Astrocyte (in vitro differentiated cells and primary cell): ENCODE data around the gene FAM222A.

Source experiments
- EZH2 ChIP-seq: IDR thresholded peaks from 2 replicates; pipeline ENCODE4 v1.6.1; 2012; ENCODE audit warnings: mild to moderate bottlenecking, low read length, inconsistent platforms; ENCODE audit not compliant: insufficient read depth
- TF ChIP-seq, protein P1 (sequence below): IDR thresholded peaks from 2 replicates; pipeline ENCODE4 v1.5.1; 2011; ENCODE audit warnings: low read depth, mild to moderate bottlenecking, inconsistent platforms, low read length, moderate library complexity; ENCODE audit not compliant: insufficient read depth

DNA sequence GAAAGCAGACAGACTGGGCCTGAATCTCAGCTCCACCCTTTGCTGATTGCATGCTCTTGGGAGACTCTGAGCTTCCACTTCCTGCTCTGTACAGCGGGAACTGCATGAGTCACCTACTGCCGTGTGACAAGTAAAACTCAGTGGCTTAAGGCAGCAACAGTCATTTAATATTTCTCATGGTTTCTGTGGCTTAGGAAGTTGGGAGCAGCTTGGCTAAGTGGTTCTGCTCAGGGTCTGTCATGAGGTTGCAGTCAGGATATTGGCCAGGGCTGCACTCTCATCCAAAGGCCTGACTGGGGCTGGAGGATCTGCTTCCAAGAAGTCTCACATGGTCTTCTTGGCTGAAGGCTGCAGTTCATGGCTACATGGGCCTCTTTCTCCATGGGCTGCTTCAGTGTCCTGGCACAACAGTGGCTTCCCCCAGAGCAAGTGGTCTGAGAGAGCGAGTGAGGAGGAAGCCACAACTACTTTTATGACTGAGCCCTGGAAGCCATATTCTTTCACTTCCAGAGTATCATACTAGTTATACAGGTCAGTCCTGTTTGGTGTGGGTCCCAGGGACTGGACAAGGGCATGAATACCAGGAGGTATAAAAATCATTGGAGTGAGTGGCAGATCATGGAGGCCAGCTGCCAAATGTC lies 49.7 kb downstream of the FAM222A start:
- TF ChIP-seq, protein P1, sequence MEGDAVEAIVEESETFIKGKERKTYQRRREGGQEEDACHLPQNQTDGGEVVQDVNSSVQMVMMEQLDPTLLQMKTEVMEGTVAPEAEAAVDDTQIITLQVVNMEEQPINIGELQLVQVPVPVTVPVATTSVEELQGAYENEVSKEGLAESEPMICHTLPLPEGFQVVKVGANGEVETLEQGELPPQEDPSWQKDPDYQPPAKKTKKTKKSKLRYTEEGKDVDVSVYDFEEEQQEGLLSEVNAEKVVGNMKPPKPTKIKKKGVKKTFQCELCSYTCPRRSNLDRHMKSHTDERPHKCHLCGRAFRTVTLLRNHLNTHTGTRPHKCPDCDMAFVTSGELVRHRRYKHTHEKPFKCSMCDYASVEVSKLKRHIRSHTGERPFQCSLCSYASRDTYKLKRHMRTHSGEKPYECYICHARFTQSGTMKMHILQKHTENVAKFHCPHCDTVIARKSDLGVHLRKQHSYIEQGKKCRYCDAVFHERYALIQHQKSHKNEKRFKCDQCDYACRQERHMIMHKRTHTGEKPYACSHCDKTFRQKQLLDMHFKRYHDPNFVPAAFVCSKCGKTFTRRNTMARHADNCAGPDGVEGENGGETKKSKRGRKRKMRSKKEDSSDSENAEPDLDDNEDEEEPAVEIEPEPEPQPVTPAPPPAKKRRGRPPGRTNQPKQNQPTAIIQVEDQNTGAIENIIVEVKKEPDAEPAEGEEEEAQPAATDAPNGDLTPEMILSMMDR, result no peak
- TF ChIP-seq EZH2, result no peak
